Stomach (tissue), 9 donors: ENCODE results near the gene GLB1L3. TPM values are rescaled to one million over a fixed set of nuclear protein-coding genes. Genes with fewer than 3 reads are reported as not detected.

Experiments used
- DNase-seq, 2 donors: peaks; one replicate each; pipeline versions ENCODE4 v3.0.0 to v3.0.0-alpha.2; 2013 to 2019
- H3K27ac ChIP-seq, 5 donors: fragments of 200-600 bp in 4 of 5; sonication (generic) in 4 of 5; one replicate each; pipeline ENCODE4 v1.5.1; 2013 to 2019; ENCODE audit warnings: mild to moderate bottlenecking in 1 of 5, moderate library complexity in 1 of 5
- H3K27me3 ChIP-seq, 3 donors: fragments of 200-600 bp; sonication (generic); one replicate each; pipeline ENCODE4 v1.5.1; 2017 to 2019; ENCODE audit warnings: mixed run types in 1 of 3
- H3K36me3 ChIP-seq, 4 donors: fragments of 200-600 bp; sonication (generic); 1 replicate in 3 of 4; 2 replicates in 1 of 4; pipeline ENCODE4 v1.5.1; 2016 to 2019
- H3K4me1 ChIP-seq, 4 donors: fragments of 200-600 bp; sonication (generic); one replicate each; pipeline ENCODE4 v1.5.1; 2016 to 2019
- H3K4me3 ChIP-seq, 4 donors: fragments of 200-600 bp; sonication (generic) in 3 of 4; one replicate each; pipeline ENCODE4 v1.5.1; 2016 to 2019; ENCODE audit warnings: mild to moderate bottlenecking in 1 of 4
- H3K9me3 ChIP-seq, 4 donors: fragments of 200-600 bp; sonication (generic); one replicate each; pipeline ENCODE4 v1.5.1; 2016 to 2019
- CTCF ChIP-seq, 7 experiments: fragments of 450-650 bp in 4 of 7; fragments of 200-600 bp in 3 of 7; sonication (generic) in 3 of 7; IDR thresholded peaks; one replicate each; pipeline ENCODE4 v1.5.1; 2016 to 2019; ENCODE audit warnings: antibody characterized with exemption in 7 of 7, control low read depth in 2 of 7, mild to moderate bottlenecking in 1 of 7
- EP300 ChIP-seq: sonication (generic); formaldehyde crosslinking; IDR thresholded peaks from one replicate; pipeline ENCODE4 v1.6.1; 2017; ENCODE audit warnings: antibody characterized with exemption
- POLR2A ChIP-seq, 4 donors: fragments of 450-650 bp; IDR thresholded peaks; one replicate each; pipeline ENCODE4 v1.6.1; 2016; ENCODE audit warnings: antibody characterized with exemption in 4 of 4, control low read depth in 2 of 4, mild to moderate bottlenecking in 1 of 4, moderate library complexity in 1 of 4
- POLR2AphosphoS5 ChIP-seq, 3 donors: sonication (generic); formaldehyde crosslinking; IDR thresholded peaks; one replicate each; pipeline ENCODE4 v1.6.1; 2016; ENCODE audit warnings: antibody characterized with exemption in 3 of 3
- WGBS, 5 donors: extraction: QIAGEN DNeasy Blood & Tissue Kit in 3 of 5; methylation state at CpG; one replicate each; pipeline versions ENCODE4 v1.1.5 to v1.1.7; 2013 to 2018; 5-methylcytosine and 5-hydroxymethylcytosine counted together
- intact Hi-C: fragments of 100-400 bp; cut with DNase I; formaldehyde crosslinking; loops from one replicate; pipeline ENCODE4 v1.15.1; 2023; ENCODE audit warnings: low total_unique reads
- polyA plus RNA-seq, 3 donors: library from polyadenylated mRNA; stranded (reverse); fragments of 200-250 nt; gene quantifications; one replicate each; pipeline ENCODE4 v1.2.3, GENCODE V29; 2013
- total RNA-seq, 5 donors: library from RNA; depleted of rRNA; stranded (reverse); fragments of >200 nt; gene quantifications; one replicate each; pipeline versions ENCODE4 v1.1.0 to v1.2.3, GENCODE V29; 2014 to 2016
- donor health status: healthy with polysubstance abuse.
- donor health status: Bipolar disorder and iron deficiency.
- donor health status: healthy.

The GLB1L3 gene
- total and polyA plus RNA-seq, 8 donors = 0.08 TPM; not detected in 7

- TF ChIP-seq POLR2AphosphoS5 (IDR thresholded peaks at IDR 0.05) = no peak
- TF ChIP-seq EP300 = no peak
- TF ChIP-seq CTCF (IDR thresholded peaks at IDR 0.05) = no peak
- TF ChIP-seq POLR2A (IDR thresholded peaks at IDR 0.05) = no peak
- Histone ChIP-seq H3K27me3 (peaks cover 0 to 3% (median 0%) of the 10 kb centered on the region in 3 donors), H3K36me3 (no peaks in the 10 kb centered on the region), H3K4me1 (peaks cover 0 to 10% (median 6%) of the 10 kb centered on the region in 4 donors), H3K9me3 (no peaks in the 10 kb centered on the region), H3K27ac (no peak overlapping the region), H3K4me3 (no peak overlapping the region)
- 88 to 93% (median 91%) methylated on average over 20 to 21 of the region's 21 CpGs for WGBS, 5 donors
- no peak for DNase-seq
- intact Hi-C loops = no loop called here
Measured at GRCh38 chr11:134356656-134357544, 80.7 kb downstream of the GLB1L3 start.

- no peaks in the 10 kb centered on the region for H3K36me3 ChIP-seq
- H3K4me3 ChIP-seq = no peak overlapping the region
- no peaks in the 10 kb centered on the region for H3K9me3 ChIP-seq
- no peak overlapping the region for H3K27ac ChIP-seq
- H3K27me3 ChIP-seq = peaks cover 0 to 3% (median 0%) of the 10 kb centered on the region in 3 donors
- no peak for DNase-seq
- intact Hi-C loops = no loop called here
- TF ChIP-seq EP300 = no peak
- TF ChIP-seq POLR2A (IDR thresholded peaks at IDR 0.05) = no peak
- TF ChIP-seq CTCF (IDR thresholded peaks at IDR 0.05) = no peak
- TF ChIP-seq POLR2AphosphoS5 (IDR thresholded peaks at IDR 0.05) = no peak
- H3K4me1 ChIP-seq = peaks cover 0 to 10% (median 6%) of the 10 kb centered on the region in 4 donors
- WGBS, 5 donors = 80 to 91% (median 86%) methylated on average over 7 to 8 of the region's 8 CpGs
Measured at GRCh38 chr11:134357545-134357839, 81.3 kb downstream of the GLB1L3 start.

- intact Hi-C loops = no loop called here
- DNase-seq = no peak
- Histone ChIP-seq H3K4me3 (no peak overlapping the region), H3K27me3 (peaks cover 0 to 11% (median 0%) of the 10 kb centered on the region in 3 donors), H3K4me1 (peaks cover 0 to 10% (median 6%) of the 10 kb centered on the region in 4 donors), H3K9me3 (no peaks in the 10 kb centered on the region), H3K27ac (no peak overlapping the region), H3K36me3 (no peaks in the 10 kb centered on the region)
- TF ChIP-seq EP300 (no peak), CTCF (IDR thresholded peaks at IDR 0.05) (no peak), POLR2A (IDR thresholded peaks at IDR 0.05) (no peak), POLR2AphosphoS5 (IDR thresholded peaks at IDR 0.05) (no peak)
- 90 to 96% (median 91%) methylated on average over 24 to 27 of the region's 27 CpGs for WGBS, 5 donors
Measured at GRCh38 chr11:134358165-134358855, 82.1 kb downstream of the GLB1L3 start.

GRCh38 chr11:134358856-134359490, 82.8 kb downstream of the GLB1L3 start:
- DNase-seq = no peak
- TF ChIP-seq POLR2AphosphoS5 (IDR thresholded peaks at IDR 0.05) (no peak), CTCF (IDR thresholded peaks at IDR 0.05) (no peak), POLR2A (IDR thresholded peaks at IDR 0.05) (no peak), EP300 (no peak)

More at GRCh38 chr11:134358856-134359490, 82.8 kb downstream of the GLB1L3 start:
- intact Hi-C loops = no loop called here
- Histone ChIP-seq H3K9me3 (no peaks in the 10 kb centered on the region), H3K27me3 (peaks cover 0 to 14% (median 0%) of the 10 kb centered on the region in 3 donors), H3K4me3 (no peak overlapping the region), H3K36me3 (no peaks in the 10 kb centered on the region), H3K27ac (no peak overlapping the region), H3K4me1 (peaks cover 0 to 10% (median 6%) of the 10 kb centered on the region in 4 donors)
- WGBS, 5 donors = 88 to 93% (median 91%) methylated on average over 17 to 18 of the region's 18 CpGs
